GM19240 (cell line): ENCODE results near the gene ASAH2B.

Experiments used
- DNase-seq: peaks from one replicate; pipeline ENCODE4 v3.0.0; 2011; ENCODE audit warnings: low spot score; ENCODE audit not compliant: insufficient read length

The ASAH2B gene

GRCh38 chr10:50798297-50798696, 58.6 kb downstream of the ASAH2B start:
- no peak for DNase-seq

- DNase-seq, result no peak
Measured at GRCh38 chr10:50799595-50799994, 59.9 kb downstream of the ASAH2B start.

GRCh38 chr10:50805981-50806622, 66.4 kb downstream of the ASAH2B start:
- no peak for DNase-seq

- no peak for DNase-seq
Measured at GRCh38 chr10:50807851-50808776, 68.4 kb downstream of the ASAH2B start.
